ENCODE results near the gene RCOR2.

RCOR2 gene

GRCh38 chr11:63884196-63884932 is 32.6 kb downstream of the RCOR2 start:
- peaks cover 16% of the 10 kb centered on the region; the same call in 1 of the 2 replicates for H3K79me2 ChIP-seq (ENCODE audit: insufficient read depth, low read length)
- H3K4me1 ChIP-seq (ENCODE audit: insufficient read depth, low read length, severe bottlenecking) = peaks cover 49% of the 10 kb centered on the region

GRCh38 chr11:63883791-63884190 is 33.2 kb downstream of the RCOR2 start:
- no peak overlapping the region for H2AFZ ChIP-seq (ENCODE audit: low read length)
- no peaks in the 10 kb centered on the region for H3F3A ChIP-seq (ENCODE audit: insufficient read depth, low read length)
- peaks cover 47% of the 10 kb centered on the region for H3K4me1 ChIP-seq (ENCODE audit: insufficient read depth, low read length, severe bottlenecking)
- no peak overlapping the region for H3K4me2 ChIP-seq (ENCODE audit: low read length)
- no peaks in the 10 kb centered on the region for H4K20me1 ChIP-seq (ENCODE audit: insufficient read depth, low read length)
- no peak overlapping the region for H3K4me3 ChIP-seq (ENCODE audit: low read depth, low read length, poor library complexity, severe bottlenecking)
- no peaks in the 10 kb centered on the region for H3K27me3 ChIP-seq (ENCODE audit: insufficient read depth, low read length)
- peaks cover under 1% of the 10 kb centered on the region; the same call in 1 of the 2 replicates for H3K36me3 ChIP-seq (ENCODE audit: insufficient read depth, low read length)
- H3K27ac ChIP-seq (ENCODE audit: low read depth, low read length, poor library complexity, severe bottlenecking) = peak overlapping the region; percentile 28
- peaks cover 16% of the 10 kb centered on the region; the same call in 1 of the 2 replicates for H3K79me2 ChIP-seq (ENCODE audit: insufficient read depth, low read length)
- no peaks in the 10 kb centered on the region for H3K9me3 ChIP-seq (ENCODE audit: low read length)
- H3K9me2 ChIP-seq (ENCODE audit: low read depth, low read length) = no peaks in the 10 kb centered on the region
- TF ChIP-seq EZH2 (IDR thresholded peaks at IDR 0.05; ENCODE audit: borderline replicate concordance, low read length) (no peak), CTCF (IDR thresholded peaks at IDR 0.05; ENCODE audit: low read length) (no peak)
- no peak overlapping the region for H3K9ac ChIP-seq (ENCODE audit: low read length)

More at GRCh38 chr11:63884196-63884932, 32.6 kb downstream of the RCOR2 start:
- no peak overlapping the region for H3K4me2 ChIP-seq (ENCODE audit: low read length)
- H3K36me3 ChIP-seq (ENCODE audit: insufficient read depth, low read length) = no peaks in the 10 kb centered on the region
- H3K27me3 ChIP-seq (ENCODE audit: insufficient read depth, low read length) = no peaks in the 10 kb centered on the region
- H3K27ac ChIP-seq (ENCODE audit: low read depth, low read length, poor library complexity, severe bottlenecking) = peak overlapping the region; percentile 11
- no peak overlapping the region for H3K9ac ChIP-seq (ENCODE audit: low read length)
- no peaks in the 10 kb centered on the region for H4K20me1 ChIP-seq (ENCODE audit: insufficient read depth, low read length)
- H3F3A ChIP-seq (ENCODE audit: insufficient read depth, low read length) = no peaks in the 10 kb centered on the region
- H3K9me2 ChIP-seq (ENCODE audit: low read depth, low read length) = no peaks in the 10 kb centered on the region
- no peak overlapping the region for H3K4me3 ChIP-seq (ENCODE audit: low read depth, low read length, poor library complexity, severe bottlenecking)
- no peak overlapping the region for H2AFZ ChIP-seq (ENCODE audit: low read length)
- no peak for TF ChIP-seq CTCF (IDR thresholded peaks at IDR 0.05; ENCODE audit: low read length)
- no peak for TF ChIP-seq EZH2 (IDR thresholded peaks at IDR 0.05; ENCODE audit: borderline replicate concordance, low read length)
- no peaks in the 10 kb centered on the region for H3K9me3 ChIP-seq (ENCODE audit: low read length)

- Histone ChIP-seq H3K4me3 (ENCODE audit: low read depth, low read length, poor library complexity, severe bottlenecking) (no peak overlapping the region), H3K27me3 (ENCODE audit: insufficient read depth, low read length) (no peaks in the 10 kb centered on the region), H3K9ac (ENCODE audit: low read length) (no peak overlapping the region), H3F3A (ENCODE audit: insufficient read depth, low read length) (no peaks in the 10 kb centered on the region), H4K20me1 (ENCODE audit: insufficient read depth, low read length) (no peaks in the 10 kb centered on the region), H3K27ac (ENCODE audit: low read depth, low read length, poor library complexity, severe bottlenecking) (peak overlapping the region; percentile 17), H3K79me2 (ENCODE audit: insufficient read depth, low read length) (peaks cover 23% of the 10 kb centered on the region; the same call in 1 of the 2 replicates), H3K4me1 (ENCODE audit: insufficient read depth, low read length, severe bottlenecking) (peaks cover 36% of the 10 kb centered on the region), H2AFZ (ENCODE audit: low read length) (no peak overlapping the region), H3K4me2 (ENCODE audit: low read length) (peak overlapping the region; percentile 39; the same call in 1 of the 2 replicates), H3K36me3 (ENCODE audit: insufficient read depth, low read length) (peaks cover 9% of the 10 kb centered on the region; the same call in 1 of the 2 replicates), H3K9me2 (ENCODE audit: low read depth, low read length) (no peaks in the 10 kb centered on the region), H3K9me3 (ENCODE audit: low read length) (no peaks in the 10 kb centered on the region)
- TF ChIP-seq EZH2 (IDR thresholded peaks at IDR 0.05; ENCODE audit: borderline replicate concordance, low read length) (no peak), CTCF (IDR thresholded peaks at IDR 0.05; ENCODE audit: low read length) (no peak)
These were observed 34.3 kb downstream of the RCOR2 start for GRCh38 chr11:63882555-63883242.

All from OCI-LY1 (cell line).